H1 (cell line): ENCODE results near the gene NRIP3. TPM values are rescaled to one million over a fixed set of nuclear protein-coding genes. Genes with fewer than 3 reads are reported as not detected.

Experiments used
- CHD7 ChIP-seq: fragments of 300-600 bp; sonication (generic); IDR thresholded peaks from 2 replicates; pipeline ENCODE4 v1.7.1; 2012; ENCODE audit warnings: low read length, moderate library complexity, mild to moderate bottlenecking, inconsistent platforms; ENCODE audit not compliant: insufficient replicate concordance
- HDAC2 ChIP-seq, 2 experiments: fragments of 300-600 bp in 1 of 2; sonication (generic) in 1 of 2; IDR thresholded peaks; 2 replicates each; pipeline ENCODE4 v1.6.1; 2011 to 2012; ENCODE audit warnings: low read depth in 2 of 2, low read length in 2 of 2, mild to moderate bottlenecking in 2 of 2, moderate library complexity in 2 of 2, borderline replicate concordance in 1 of 2, inconsistent platforms in 1 of 2
- KDM1A ChIP-seq: fragments of 200-600, 300-600 bp; sonication (generic); IDR thresholded peaks from 2 replicates; pipeline ENCODE4 v1.7.1; 2016; ENCODE audit warnings: mild to moderate bottlenecking, low read length, borderline replicate concordance
- KDM5A ChIP-seq: fragments of 200-600 bp; IDR thresholded peaks from 2 replicates; pipeline ENCODE4 v1.7.1; 2012; ENCODE audit warnings: mild to moderate bottlenecking, low read length, inconsistent platforms, mixed read lengths
- RNF2 ChIP-seq: fragments of 200-900, 300-1000 bp; sonication (generic); IDR thresholded peaks from 2 replicates; pipeline ENCODE4 v1.7.1; 2016; ENCODE audit warnings: borderline replicate concordance, low read depth, mild to moderate bottlenecking, antibody characterized with exemption, low read length; ENCODE audit not compliant: poor library complexity, severe bottlenecking; ENCODE audit errors: missing control alignments
- RXRA ChIP-seq: IDR thresholded peaks from 2 replicates; pipeline ENCODE4 v1.6.1; 2011; ENCODE audit warnings: low read depth, mild to moderate bottlenecking, low read length, moderate library complexity; ENCODE audit not compliant: insufficient read depth
- SP1 ChIP-seq: IDR thresholded peaks from 2 replicates; pipeline ENCODE4 v1.6.1; 2011; ENCODE audit warnings: low read depth, low read length
- SUZ12 ChIP-seq: fragments of 200-600 bp; sonication (generic); IDR thresholded peaks from 2 replicates; pipeline ENCODE4 v1.6.1; 2012; ENCODE audit warnings: mild to moderate bottlenecking, inconsistent platforms, low read length, moderate library complexity, mixed read lengths
- polyA plus RNA-seq, 7 experiments: library from polyadenylated mRNA; depleted of rRNA in 3 of 7; stranded (reverse) in 5 of 7; unstranded in 2 of 7; fragments of >200 nt in 5 of 7; fragments of 200-250 nt in 2 of 7; gene quantifications; 1 replicate in 5 of 7; 2 replicates in 1 of 7; 4 replicates in 1 of 7; pipeline versions ENCODE4 v1.2.1 to v1.2.3, GENCODE V29; 2011 to 2013; ENCODE audit warnings: missing spikeins in 2 of 7, mixed read lengths in 2 of 7
- total RNA-seq: library from RNA; stranded (reverse); fragmentation: NEBNext Ultra II Directional; extraction: Animal tissue kit (Norgen Biotek cat#: 25700); gene quantifications from 2 replicates; pipeline ENCODE4 v1.2.1, GENCODE V29; 2021

The NRIP3 gene
- total and polyA plus RNA-seq, 2 of the 8 experiments (the other 6 are each of a cell fraction or from before 2014, with no cell fraction given) = 3.9 to 7.1 TPM

GRCh38 chr11:8941341-8942103 lies 62.3 kb downstream of the NRIP3 start (continued):
- no peak for TF ChIP-seq CHD7
- TF ChIP-seq SUZ12 = no peak
- no peak for TF ChIP-seq SP1
- TF ChIP-seq KDM1A = no peak
- no peak for TF ChIP-seq KDM5A
- TF ChIP-seq RNF2 = no peak
- TF ChIP-seq HDAC2 (IDR thresholded peaks at IDR 0.05; ENCODE audit: borderline replicate concordance in 1 of 2, low read depth in 2 of 2, low read length in 2 of 2) = no peak
- no peak for TF ChIP-seq RXRA
